HG03025 (cell line): ENCODE measurements around the gene KCNQ1.

Experiments used
- ATAC-seq: cut with Tn5 transposase; IDR thresholded peaks from one replicate; pipeline ENCODE4 v1.9.1; 2021; ENCODE audit warnings: mild to moderate bottlenecking, moderate library complexity; ENCODE audit not compliant: unreplicated experiment, low FRiP score

Gene KCNQ1

GRCh38 chr11:2670541-2671100 lies 225.8 kb downstream of the KCNQ1 start:
- no peak for ATAC-seq

DNA sequence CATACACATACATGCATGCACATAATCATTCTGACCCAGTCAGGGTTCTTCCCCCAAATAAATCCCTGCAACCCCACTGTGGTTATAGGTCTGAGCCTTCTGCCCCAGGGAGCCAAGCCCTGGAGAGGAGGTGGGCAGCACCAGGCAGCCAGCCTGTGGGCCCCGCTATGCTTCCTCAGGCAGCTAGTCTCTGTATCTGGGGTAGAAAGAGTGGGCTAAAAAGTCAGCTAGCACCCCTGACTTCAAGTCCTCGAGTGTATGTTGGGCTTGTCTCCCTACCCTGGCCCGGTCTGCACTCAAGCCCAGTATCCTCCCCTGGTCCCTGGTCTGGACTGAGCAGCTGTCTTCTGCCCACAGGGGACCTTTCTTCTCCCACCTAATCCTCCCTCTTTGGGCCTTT lies 226.9 kb downstream of the KCNQ1 start:
- ATAC-seq, result no peak

GRCh38 chr11:2672553-2673249 lies 227.9 kb downstream of the KCNQ1 start:
- no peak for ATAC-seq

DNA sequence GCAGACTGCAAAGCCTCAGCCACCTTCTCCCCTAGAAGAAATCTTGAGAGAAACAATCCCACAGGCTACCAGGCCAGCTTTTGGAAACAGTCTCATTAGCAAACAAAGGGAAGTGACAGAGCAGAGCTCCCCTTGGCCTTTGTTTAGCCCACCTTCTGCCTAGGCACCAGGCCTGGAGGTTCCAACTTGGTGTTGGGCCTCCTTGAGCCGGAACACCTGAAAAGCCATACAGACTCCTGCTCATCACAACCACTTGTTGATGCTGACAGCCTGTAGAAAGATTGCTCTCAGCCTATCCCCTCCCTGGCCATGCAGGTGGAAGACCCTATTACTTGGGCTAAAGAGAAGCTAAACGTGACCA lies 228.4 kb downstream of the KCNQ1 start:
- ATAC-seq, result no peak

DNA sequence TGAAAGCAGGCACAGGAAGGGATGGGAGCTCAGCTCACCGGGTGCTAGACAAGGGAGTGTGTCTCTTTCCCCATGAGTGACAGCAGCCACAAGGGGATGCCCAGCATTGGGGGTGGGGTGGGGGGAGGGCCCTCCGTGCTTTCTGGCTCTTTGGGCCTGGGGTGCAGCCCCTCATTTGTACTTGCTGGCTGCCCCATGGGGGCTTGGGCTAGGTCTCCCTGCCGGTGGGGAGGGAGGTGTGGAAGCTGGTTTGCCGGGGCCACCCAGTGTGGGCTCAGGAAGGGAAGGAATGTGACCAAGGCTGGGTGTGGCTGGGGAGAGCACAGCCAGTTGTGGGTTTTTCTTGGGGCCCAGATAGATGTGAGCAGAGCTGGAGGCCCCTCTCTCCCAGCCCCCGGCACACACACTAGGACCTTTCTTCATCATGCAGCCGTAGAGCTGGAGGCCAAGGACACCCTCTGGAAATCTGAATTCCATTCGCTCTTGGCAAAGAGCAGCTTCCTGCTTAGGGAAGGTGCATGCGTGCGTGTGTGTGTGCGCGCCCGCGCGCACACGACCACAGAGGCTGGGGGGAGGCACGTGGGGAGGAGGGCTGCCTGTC lies 229.2 kb downstream of the KCNQ1 start:
- ATAC-seq, result no peak

DNA sequence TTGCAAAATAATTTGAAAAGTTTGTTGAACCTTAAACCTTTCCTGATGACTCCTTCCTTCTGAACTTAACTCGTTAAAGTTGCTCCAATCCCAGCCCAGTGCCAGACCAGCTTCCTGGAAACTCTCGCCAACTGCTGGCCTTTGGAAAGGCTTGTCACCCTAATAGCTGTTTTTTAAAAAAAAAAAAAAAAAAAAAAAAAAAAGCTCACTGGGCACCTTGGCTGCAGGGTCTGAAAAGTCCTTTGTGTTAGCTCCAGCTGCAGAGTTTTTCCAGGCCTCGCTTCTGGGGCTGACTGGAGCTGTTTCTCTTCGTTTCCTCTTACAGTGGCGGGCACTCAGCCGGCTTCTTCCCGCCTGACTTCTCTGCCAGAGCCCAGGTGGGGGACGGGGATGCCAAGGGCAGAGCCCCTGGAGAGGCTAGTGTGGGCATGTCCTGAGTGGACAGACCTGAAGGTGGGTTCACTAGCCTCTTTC lies 229.9 kb downstream of the KCNQ1 start:
- no peak for ATAC-seq

DNA sequence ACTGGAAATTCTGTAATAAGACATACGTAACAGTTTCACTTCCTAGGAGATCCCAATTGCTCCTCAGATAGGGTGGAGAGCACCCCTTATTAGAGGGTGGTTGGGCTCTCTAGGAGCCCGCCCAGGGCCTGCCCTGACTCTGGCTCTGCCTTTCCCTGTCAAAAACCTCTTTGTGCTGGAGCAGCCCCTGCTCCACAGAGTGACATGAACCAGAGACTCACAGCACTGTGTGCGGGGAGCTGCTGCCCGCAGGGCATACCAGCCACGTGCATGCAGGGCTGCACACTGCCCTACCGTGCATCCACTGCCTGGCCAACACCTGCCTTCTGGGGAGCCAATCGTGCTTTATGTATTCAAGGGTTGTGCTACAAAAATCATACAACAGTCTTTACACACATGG lies 230.7 kb downstream of the KCNQ1 start:
- ATAC-seq, result no peak

- no peak for ATAC-seq
These were observed 232.3 kb downstream of the KCNQ1 start for GRCh38 chr11:2677127-2677526.

DNA sequence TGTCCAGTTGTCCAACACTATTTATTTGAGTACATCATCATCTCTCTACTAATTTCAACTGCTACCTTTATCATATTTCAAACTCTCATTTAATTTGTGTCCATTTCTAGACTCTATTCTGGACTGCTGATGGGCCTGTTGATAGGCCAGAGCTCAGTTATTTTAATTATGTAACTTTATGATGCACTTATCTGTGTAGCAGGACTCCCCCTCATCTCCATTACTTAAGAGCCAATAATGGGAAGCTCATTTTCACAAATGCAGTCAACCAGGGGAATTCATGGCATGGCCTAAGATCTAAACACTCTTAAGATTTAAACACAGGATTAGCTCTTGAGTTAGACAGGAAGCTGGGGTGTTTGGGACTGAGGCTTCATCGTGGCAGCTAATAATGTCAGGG lies 233.6 kb downstream of the KCNQ1 start:
- ATAC-seq, result no peak

- no peak for ATAC-seq
These were observed 234.3 kb downstream of the KCNQ1 start for GRCh38 chr11:2679011-2679676.

GRCh38 chr11:2681408-2682145 lies 236.8 kb downstream of the KCNQ1 start:
- no peak for ATAC-seq

DNA sequence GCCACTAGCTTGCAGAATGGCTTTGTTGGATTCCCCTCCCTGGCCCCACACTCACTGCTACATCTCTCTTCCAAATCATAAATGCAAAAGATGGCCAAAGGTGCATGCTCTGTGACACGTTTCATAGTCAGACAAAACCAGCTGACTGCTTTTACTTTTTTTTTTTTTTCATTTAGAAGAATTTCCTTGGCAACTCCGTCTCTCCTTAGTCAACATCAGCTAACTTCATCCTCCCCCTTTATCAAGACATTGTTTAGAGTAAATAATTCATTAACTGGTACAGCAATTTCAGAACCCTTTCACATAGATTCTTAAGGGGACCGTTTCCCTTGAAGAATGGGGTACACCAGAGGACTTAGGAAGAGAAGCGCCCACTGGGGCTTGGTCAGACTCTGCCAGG lies 239.0 kb downstream of the KCNQ1 start:
- no peak for ATAC-seq

- no peak for ATAC-seq
These were observed 239.8 kb downstream of the KCNQ1 start for GRCh38 chr11:2684581-2684980.

DNA sequence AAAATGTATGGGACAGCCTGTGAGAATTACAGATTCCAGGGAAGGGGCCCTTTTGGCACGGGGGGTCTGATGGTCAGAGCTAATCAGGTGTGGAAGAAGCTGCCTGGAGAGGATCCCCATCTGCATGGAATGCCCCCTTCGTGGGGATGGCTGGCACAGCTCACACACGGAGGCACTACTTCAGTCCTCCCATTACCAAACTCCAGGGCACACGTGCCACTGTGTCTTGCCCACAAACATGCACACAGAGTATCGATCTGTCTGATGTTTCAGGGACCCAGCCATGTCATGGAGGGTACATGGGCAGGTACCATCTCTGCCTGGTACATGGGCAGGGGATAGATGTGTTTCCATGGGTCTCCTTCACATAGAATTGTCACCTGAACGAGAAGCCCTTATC lies 240.2 kb downstream of the KCNQ1 start:
- ATAC-seq, result no peak

DNA sequence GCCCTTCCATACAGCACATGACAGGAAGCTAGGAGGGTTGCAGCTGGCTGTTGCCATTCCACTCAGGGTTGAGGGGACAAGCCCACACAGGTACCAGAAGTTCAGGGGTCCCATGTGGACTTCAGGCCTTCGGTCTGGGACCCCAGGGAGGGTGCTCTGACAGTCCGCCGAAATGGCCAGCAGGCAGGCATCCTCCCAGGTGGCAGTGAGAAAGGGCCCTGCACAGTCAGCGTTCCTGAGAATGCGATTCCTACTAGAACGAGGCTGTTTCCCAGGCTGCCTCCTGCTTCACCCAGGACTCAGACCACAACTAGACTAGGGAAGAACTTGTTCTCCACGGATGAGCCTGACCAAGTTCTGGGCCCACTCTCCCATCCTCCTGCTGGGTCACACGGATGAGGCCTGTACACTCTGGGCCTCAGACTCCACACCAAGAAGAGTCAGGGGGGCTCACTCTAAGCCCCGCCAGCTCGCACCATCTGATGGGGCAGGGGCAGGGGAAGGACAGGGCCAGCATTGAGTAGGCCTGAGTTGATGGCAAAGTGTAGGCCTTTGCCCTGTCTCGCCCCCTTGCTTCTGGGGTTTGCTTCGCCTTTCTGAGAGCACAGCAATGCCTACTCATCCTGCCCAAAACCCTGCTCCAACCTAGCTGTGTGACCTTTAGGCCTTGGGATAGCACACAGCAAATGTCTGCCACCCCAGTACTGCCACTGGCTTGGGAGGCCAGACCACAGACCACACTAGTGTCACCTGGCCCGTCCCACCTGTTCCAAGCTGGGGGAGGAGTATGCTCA lies 241.0 kb downstream of the KCNQ1 start:
- no peak for ATAC-seq

DNA sequence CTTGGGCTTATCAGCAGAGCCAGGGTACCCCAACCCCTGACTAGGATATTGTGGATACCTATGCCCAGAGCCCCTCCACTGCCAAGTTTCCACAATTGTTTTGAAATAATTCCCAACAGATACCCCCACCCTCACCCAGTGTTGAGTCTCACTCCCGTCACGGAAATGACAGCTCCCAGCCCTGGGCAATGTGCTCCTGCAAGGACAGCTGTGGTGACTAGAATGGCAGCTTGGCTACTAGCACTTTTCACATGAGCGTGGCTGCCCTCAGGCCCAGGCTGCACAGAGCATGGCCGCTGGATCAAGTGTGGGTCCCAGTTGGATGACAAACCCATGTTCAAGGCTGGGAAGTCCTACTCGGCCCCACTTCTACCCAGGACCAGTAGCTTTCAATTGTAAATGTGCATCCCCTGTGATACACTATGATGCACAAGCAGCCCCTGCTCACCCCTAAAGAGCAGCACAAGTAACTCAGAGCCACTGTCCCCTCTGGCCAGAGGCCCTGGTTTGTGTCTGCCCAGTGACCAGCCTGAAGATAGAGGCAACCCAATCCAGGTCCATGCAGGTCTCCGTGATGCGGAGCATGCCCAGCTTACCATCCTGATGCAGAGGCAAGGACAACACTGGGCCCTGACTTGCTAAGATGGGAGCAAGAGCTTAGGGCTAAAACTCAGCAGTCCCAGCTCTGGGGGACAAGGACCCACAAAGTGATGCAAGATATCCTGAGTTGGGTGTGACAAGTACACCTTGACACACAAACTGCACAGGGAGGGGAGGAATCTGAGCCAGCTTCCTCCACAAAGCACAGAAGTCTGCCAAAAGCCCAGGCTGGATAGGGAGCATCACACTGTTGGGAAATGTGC lies 241.8 kb downstream of the KCNQ1 start:
- no peak for ATAC-seq

- no peak for ATAC-seq
These were observed 242.4 kb downstream of the KCNQ1 start for GRCh38 chr11:2687223-2687530.

- ATAC-seq, result no peak
These were observed 243.0 kb downstream of the KCNQ1 start for GRCh38 chr11:2687782-2688191.
